GM23338 (cell line): ENCODE measurements around the gene MPIG6B. TPM values are rescaled to one million over a fixed set of nuclear protein-coding genes. Genes with fewer than 3 reads are reported as not detected.

ENCODE experiments used
- ATAC-seq: fragments of 200-7000 bp; cut with Tn5 transposase; 3 replicates; pipeline ENCODE4 v1.9.1; 2020
- DNase-seq: peaks from one replicate; pipeline ENCODE4 v3.0.0-alpha.2; 2015; ENCODE audit warnings: low spot score
- H2AFZ ChIP-seq: fragments of 200-600 bp; sonication (generic); 2 replicates; pipeline ENCODE4 v1.8.0; 2016; ENCODE audit warnings: antibody characterized with exemption, mild to moderate bottlenecking, moderate library complexity
- H3F3A ChIP-seq: fragments of 200-600 bp; sonication (generic); replicated peaks from 2 replicates; pipeline ENCODE4 v1.8.0; 2017; ENCODE audit warnings: antibody characterized with exemption, mixed run types, low read depth
- H3K27ac ChIP-seq: fragments of 200-600 bp; sonication (generic); 2 replicates; pipeline ENCODE4 v1.6.1; 2016; ENCODE audit warnings: low read depth
- H3K27me3 ChIP-seq: fragments of 200-600 bp; sonication (generic); 2 replicates; pipeline ENCODE4 v1.8.0; 2016; ENCODE audit warnings: mild to moderate bottlenecking, mixed run types, moderate library complexity; ENCODE audit not compliant: insufficient read depth
- H3K36me3 ChIP-seq: fragments of 200-600 bp; sonication (generic); 2 replicates; pipeline ENCODE4 v1.8.0; 2016; ENCODE audit warnings: mild to moderate bottlenecking; ENCODE audit not compliant: insufficient read depth
- H3K4me1 ChIP-seq: fragments of 200-600 bp; sonication (generic); 2 replicates; pipeline ENCODE4 v1.8.0; 2016; ENCODE audit warnings: mild to moderate bottlenecking, moderate library complexity; ENCODE audit not compliant: insufficient read depth
- H3K4me2 ChIP-seq: fragments of 200-600 bp; sonication (generic); 2 replicates; pipeline ENCODE4 v1.7.1; 2017; ENCODE audit warnings: mixed run types
- H3K4me3 ChIP-seq: fragments of 200-600 bp; sonication (generic); 2 replicates; pipeline ENCODE4 v1.6.1; 2016; ENCODE audit warnings: mixed run types
- H3K79me2 ChIP-seq: fragments of 200-600 bp; sonication (generic); replicated peaks from 2 replicates; pipeline ENCODE4 v1.8.0; 2017; ENCODE audit warnings: mild to moderate bottlenecking; ENCODE audit not compliant: insufficient read depth
- H3K9me2 ChIP-seq: fragments of 200-600 bp; sonication (generic); 2 replicates; pipeline ENCODE4 v1.8.0; 2017; ENCODE audit not compliant: insufficient read depth
- H4K20me1 ChIP-seq: fragments of 200-600 bp; sonication (generic); replicated peaks from 2 replicates; pipeline ENCODE4 v1.8.0; 2017; ENCODE audit warnings: mild to moderate bottlenecking; ENCODE audit not compliant: insufficient read depth
- H3K27ac Mint-ChIP-seq: 2 replicates; pipeline ENCODE4 v1.8.0; 2020; ENCODE audit warnings: inconsistent platforms, mild to moderate bottlenecking, moderate library complexity, mixed read lengths
- H3K27me3 Mint-ChIP-seq: 3 replicates; pipeline ENCODE4 v1.8.0; 2022; ENCODE audit warnings: low read depth, mild to moderate bottlenecking, moderate library complexity, mixed read lengths, inconsistent platforms; ENCODE audit not compliant: insufficient read depth, poor library complexity
- H3K36me3 Mint-ChIP-seq: 3 replicates; pipeline ENCODE4 v1.8.0; 2021; ENCODE audit warnings: low read depth, mild to moderate bottlenecking, inconsistent platforms, moderate library complexity, mixed read lengths
- H3K4me1 Mint-ChIP-seq: 3 replicates; pipeline ENCODE4 v1.8.0; 2020; ENCODE audit warnings: mild to moderate bottlenecking, inconsistent platforms, mixed read lengths
- H3K4me3 Mint-ChIP-seq: 3 replicates; pipeline ENCODE4 v1.8.0; 2021; ENCODE audit warnings: moderate library complexity, mild to moderate bottlenecking, inconsistent platforms, mixed read lengths
- H3K9me3 Mint-ChIP-seq: 3 replicates; pipeline ENCODE4 v1.8.0; 2020; ENCODE audit warnings: moderate library complexity, mild to moderate bottlenecking, inconsistent platforms, mixed read lengths
- CREB1 ChIP-seq: fragments of 250-450 bp; sonication (Bioruptor Pico); IDR thresholded peaks from 2 replicates; pipeline ENCODE4 v1.5.0; 2020; ENCODE audit warnings: low read depth, mild to moderate bottlenecking, moderate library complexity
- CTCF ChIP-seq, 2 experiments: fragments of 200-600 bp in 1 of 2; sonication (generic) in 1 of 2; conservative IDR thresholded peaks; 2 replicates each; pipeline versions ENCODE4 v1.5.1 to v1.6.1; 2016 to 2017; ENCODE audit warnings: antibody characterized with exemption in 2 of 2, low read depth in 2 of 2, mild to moderate bottlenecking in 2 of 2, moderate library complexity in 1 of 2
- ETS1 ChIP-seq: IDR thresholded peaks from 2 replicates; pipeline ENCODE4 v1.6.1; 2016; ENCODE audit warnings: antibody characterized with exemption
- EZH2 ChIP-seq: fragments of 200-600 bp; sonication (generic); IDR thresholded peaks from one replicate; pipeline ENCODE4 v1.8.0; 2017; ENCODE audit warnings: antibody characterized with exemption, mild to moderate bottlenecking, low read depth; ENCODE audit not compliant: unreplicated experiment
- EZH2phosphoT487 ChIP-seq: fragments of 200-600 bp; sonication (generic); IDR thresholded peaks from one replicate; pipeline ENCODE4 v1.8.1; 2018; ENCODE audit warnings: antibody characterized with exemption; ENCODE audit not compliant: unreplicated experiment
- JUNB ChIP-seq: IDR thresholded peaks from one replicate; pipeline ENCODE4 v1.6.1; 2016; ENCODE audit warnings: antibody characterized with exemption; ENCODE audit not compliant: unreplicated experiment
- NANOG ChIP-seq: IDR thresholded peaks from 2 replicates; pipeline ENCODE4 v1.6.1; 2016; ENCODE audit warnings: antibody characterized with exemption, borderline replicate concordance
- POLR2AphosphoS5 ChIP-seq: IDR thresholded peaks from 2 replicates; pipeline ENCODE4 v1.6.1; 2016; ENCODE audit warnings: antibody characterized with exemption, low read depth
- REST ChIP-seq: IDR thresholded peaks from one replicate; pipeline ENCODE4 v1.6.1; 2018; ENCODE audit warnings: antibody characterized with exemption; ENCODE audit not compliant: unreplicated experiment
- STAT1 ChIP-seq: IDR thresholded peaks from one replicate; pipeline ENCODE4 v1.6.1; 2016; ENCODE audit warnings: antibody characterized with exemption; ENCODE audit not compliant: unreplicated experiment
- ZNF114 ChIP-seq: fragments of 250-450 bp; sonication (Bioruptor Pico); IDR thresholded peaks from 2 replicates; pipeline ENCODE4 v1.5.0; 2020; ENCODE audit warnings: mild to moderate bottlenecking, moderate library complexity
- ZNF331 ChIP-seq: fragments of 250-450 bp; sonication (Bioruptor Pico); IDR thresholded peaks from 2 replicates; pipeline ENCODE4 v1.5.0; 2020; ENCODE audit warnings: low read depth, mild to moderate bottlenecking, moderate library complexity
- ZNF462 ChIP-seq: fragments of 250-450 bp; sonication (Bioruptor Pico); IDR thresholded peaks from 2 replicates; pipeline ENCODE4 v1.5.0; 2020; ENCODE audit warnings: mild to moderate bottlenecking, moderate library complexity
- polyA plus RNA-seq: library from polyadenylated mRNA; unstranded; fragments of >200 nt; fragmentation: Nextera tagmentation; extraction: Ambion mirVana; gene quantifications from 2 replicates; pipeline ENCODE4 v1.2.1, GENCODE V29; 2016
- total RNA-seq: library from RNA; depleted of rRNA; stranded (reverse); fragments of >200 nt; shearing (Covaris generic); gene quantifications from 2 replicates; pipeline ENCODE4 v1.2.3, GENCODE V29; 2014

The MPIG6B gene
- total and polyA plus RNA-seq, 2 experiments from 2014 or later = 0.13 TPM; not detected in 1

- Histone ChIP-seq H3K36me3 (no peaks in the 10 kb centered on the region), H3K27ac (no peak overlapping the region), H2AFZ (no peak overlapping the region), H3K4me3 (no peak overlapping the region), H3K9me2 (no peaks in the 10 kb centered on the region), H3K4me1 (peaks cover 4% of the 10 kb centered on the region; the same call in 1 of the 2 replicates), H3K4me2 (no peak overlapping the region), H3K79me2 (no peaks in the 10 kb centered on the region), H3F3A (no peaks in the 10 kb centered on the region), H4K20me1 (no peaks in the 10 kb centered on the region), H3K27me3 (peaks cover 8% of the 10 kb centered on the region; the same call in 1 of the 2 replicates)
- TF ChIP-seq ZNF331 (CRISPR knock-in tag) = no peak
- no peak for TF ChIP-seq POLR2AphosphoS5
- TF ChIP-seq CREB1 (CRISPR knock-in tag) = no peak
- TF ChIP-seq STAT1 = no peak
- no peak for TF ChIP-seq ZNF462 (CRISPR knock-in tag)
- no peak for TF ChIP-seq JUNB
- no peak for TF ChIP-seq REST
- TF ChIP-seq ETS1 = no peak
- TF ChIP-seq EZH2phosphoT487 = no peak
- TF ChIP-seq CTCF (conservative IDR thresholded peaks at IDR 0.05; ENCODE audit: low read depth in 2 of 2) = no peak
- TF ChIP-seq EZH2 = no peak
- no peak for TF ChIP-seq NANOG
- TF ChIP-seq ZNF114 = no peak
- Mint-ChIP-seq H3K4me3 (no peak overlapping the region), H3K27ac (no peak overlapping the region), H3K4me1 (peaks cover 9% of the 10 kb centered on the region; the same call in 1 of the 3 replicates), H3K9me3 (no peaks in the 10 kb centered on the region; the same call in 2 of the 3 replicates), H3K36me3 (peaks cover 22% of the 10 kb centered on the region), H3K27me3 (peaks cover 21% of the 10 kb centered on the region)
- DNase-seq (no peak), ATAC-seq (no peak)
Measured at GRCh38 chr6:31723980-31724691, 963 bp downstream of the MPIG6B start.
